Measurements from ENCODE around the gene PPP2R5D.

The PPP2R5D gene

DNA sequence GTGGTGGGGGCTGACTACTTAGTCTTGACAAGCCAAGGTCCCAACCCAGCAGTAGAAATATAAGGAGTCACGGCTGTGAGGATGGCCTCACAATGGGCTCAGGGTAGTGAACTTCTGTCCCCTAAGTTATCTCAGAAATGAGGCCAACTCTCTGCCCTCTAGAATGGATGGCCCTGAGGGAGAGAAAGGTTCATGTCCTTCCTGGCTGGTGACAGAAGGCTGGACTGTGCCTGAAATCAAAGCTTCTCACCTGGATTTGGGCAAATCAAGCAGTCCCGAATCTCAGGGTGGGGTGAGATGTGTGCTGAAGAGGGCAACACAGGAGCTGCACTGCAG is 49.8 kb downstream of the PPP2R5D start:
- in situ Hi-C loops (cut with MboI; ENCODE audit: low pct_unique_long_range_greater_than_20kb, low sequenced_read_pairs, unreplicated experiment), result no loop called here
- DNase-seq (ENCODE audit: low spot score), result no peak
- TF ChIP-seq, protein P1, sequence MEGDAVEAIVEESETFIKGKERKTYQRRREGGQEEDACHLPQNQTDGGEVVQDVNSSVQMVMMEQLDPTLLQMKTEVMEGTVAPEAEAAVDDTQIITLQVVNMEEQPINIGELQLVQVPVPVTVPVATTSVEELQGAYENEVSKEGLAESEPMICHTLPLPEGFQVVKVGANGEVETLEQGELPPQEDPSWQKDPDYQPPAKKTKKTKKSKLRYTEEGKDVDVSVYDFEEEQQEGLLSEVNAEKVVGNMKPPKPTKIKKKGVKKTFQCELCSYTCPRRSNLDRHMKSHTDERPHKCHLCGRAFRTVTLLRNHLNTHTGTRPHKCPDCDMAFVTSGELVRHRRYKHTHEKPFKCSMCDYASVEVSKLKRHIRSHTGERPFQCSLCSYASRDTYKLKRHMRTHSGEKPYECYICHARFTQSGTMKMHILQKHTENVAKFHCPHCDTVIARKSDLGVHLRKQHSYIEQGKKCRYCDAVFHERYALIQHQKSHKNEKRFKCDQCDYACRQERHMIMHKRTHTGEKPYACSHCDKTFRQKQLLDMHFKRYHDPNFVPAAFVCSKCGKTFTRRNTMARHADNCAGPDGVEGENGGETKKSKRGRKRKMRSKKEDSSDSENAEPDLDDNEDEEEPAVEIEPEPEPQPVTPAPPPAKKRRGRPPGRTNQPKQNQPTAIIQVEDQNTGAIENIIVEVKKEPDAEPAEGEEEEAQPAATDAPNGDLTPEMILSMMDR (IDR thresholded peaks at IDR 0.05; ENCODE audit: extremely low read depth, insufficient read depth, missing control alignments), result no peak

DNA sequence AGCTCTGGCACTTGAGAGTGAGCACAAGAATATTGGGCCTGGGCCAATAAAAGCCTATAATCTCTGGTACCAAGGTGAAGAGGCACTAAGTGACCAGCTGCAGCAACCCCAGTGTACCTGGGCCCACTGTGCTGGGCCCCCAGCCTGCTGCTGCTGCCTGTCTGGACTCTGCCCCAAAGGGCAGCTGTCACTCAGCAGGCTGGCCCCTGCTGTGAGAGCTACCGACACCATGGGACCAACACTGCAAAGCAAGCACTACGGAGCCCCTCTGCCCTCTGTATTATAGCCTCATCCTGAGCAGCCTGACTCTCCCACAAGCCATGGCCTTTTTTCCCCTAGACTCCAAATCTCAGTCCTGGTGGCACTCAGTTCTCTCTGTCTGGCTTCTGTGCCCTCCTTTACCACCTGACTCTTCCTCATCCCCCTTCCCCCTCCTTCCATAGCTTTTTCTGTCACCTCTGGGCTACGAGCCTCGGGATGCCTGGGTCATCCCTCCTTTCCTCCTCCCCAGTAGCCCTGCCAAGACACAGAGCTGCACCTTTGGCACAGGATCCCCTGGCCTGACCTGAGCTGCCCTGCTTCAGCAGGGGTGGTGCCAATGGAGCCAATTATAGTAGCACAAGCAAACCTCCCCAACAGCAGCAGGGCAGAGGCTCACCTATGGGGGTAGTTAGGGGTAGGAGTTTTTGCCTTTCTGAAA is 51.3 kb downstream of the PPP2R5D start:
- in situ Hi-C loops (cut with MboI; ENCODE audit: low pct_unique_long_range_greater_than_20kb, low sequenced_read_pairs, unreplicated experiment), result no loop called here
- DNase-seq (ENCODE audit: low spot score), result no peak
- TF ChIP-seq, protein P1 (IDR thresholded peaks at IDR 0.05; ENCODE audit: extremely low read depth, insufficient read depth, missing control alignments), result no peak

DNA sequence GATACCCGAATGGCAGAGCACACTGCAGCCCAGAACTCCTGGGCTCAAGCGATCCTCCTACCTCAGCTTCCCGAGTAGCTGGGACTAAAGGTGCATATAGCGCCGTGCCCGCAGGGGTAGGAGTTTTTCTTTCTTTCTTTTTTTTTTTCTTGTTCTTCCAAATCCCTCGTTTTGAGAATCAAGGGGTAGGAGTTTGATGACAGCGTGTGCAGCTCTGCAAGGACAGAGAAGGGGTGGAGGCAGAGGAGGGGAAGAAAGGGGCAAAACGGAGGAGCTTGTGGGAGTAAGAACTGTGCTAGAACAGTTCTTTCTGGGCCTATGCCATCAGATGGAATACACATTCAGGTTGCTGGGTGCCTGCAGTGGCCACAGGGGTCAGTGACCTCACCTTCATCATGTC is 52.3 kb downstream of the PPP2R5D start:
- TF ChIP-seq, protein P1 (IDR thresholded peaks at IDR 0.05; ENCODE audit: extremely low read depth, insufficient read depth, missing control alignments), result no peak
- no peak for DNase-seq (ENCODE audit: low spot score)
- in situ Hi-C loops (cut with MboI; ENCODE audit: low pct_unique_long_range_greater_than_20kb, low sequenced_read_pairs, unreplicated experiment), result no loop called here

DNA sequence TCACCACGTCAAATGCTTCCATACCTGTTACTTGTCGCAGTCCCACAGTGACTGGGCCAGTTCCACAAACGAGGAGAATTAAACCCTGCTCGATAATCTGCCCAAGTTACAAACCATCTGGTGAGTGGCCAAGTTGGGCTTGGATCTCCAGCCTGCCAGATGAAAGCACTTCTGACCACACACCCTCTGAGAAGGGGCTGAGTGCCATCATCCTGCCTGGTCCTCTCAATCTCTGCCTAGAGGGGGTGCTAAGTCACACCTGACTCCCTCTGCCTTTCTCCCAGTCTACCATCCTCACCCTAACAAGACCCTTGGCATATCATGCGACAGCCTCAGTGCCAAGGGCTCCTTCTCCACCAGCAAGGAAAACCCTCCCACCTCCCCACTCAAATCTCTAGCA is 52.8 kb downstream of the PPP2R5D start:
- TF ChIP-seq, protein P1 (IDR thresholded peaks at IDR 0.05; ENCODE audit: extremely low read depth, insufficient read depth, missing control alignments), result no peak
- in situ Hi-C loops (cut with MboI; ENCODE audit: low pct_unique_long_range_greater_than_20kb, low sequenced_read_pairs, unreplicated experiment), result no loop called here
- DNase-seq (ENCODE audit: low spot score), result no peak

DNA sequence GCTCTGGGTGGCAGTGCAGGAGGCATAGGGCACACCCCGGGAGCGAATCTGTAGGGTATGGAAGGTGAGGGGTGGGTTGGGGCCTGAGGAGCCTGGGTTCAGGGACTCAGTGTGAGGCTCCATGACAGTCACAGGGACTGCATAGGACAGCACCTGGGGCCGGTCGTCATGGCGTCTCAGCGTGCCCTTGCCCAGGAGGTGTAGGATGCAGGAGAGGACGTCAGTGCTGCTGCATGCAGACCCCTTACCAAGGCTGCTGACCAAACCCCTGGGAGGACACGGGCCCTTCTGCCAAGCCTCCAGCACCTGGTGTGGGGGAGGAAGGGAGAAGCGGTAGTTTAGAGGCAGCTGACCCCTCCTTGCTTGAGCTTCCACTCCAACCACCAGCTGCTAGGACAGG is 53.3 kb downstream of the PPP2R5D start:
- no peak for DNase-seq (ENCODE audit: low spot score)
- in situ Hi-C loops (cut with MboI; ENCODE audit: low pct_unique_long_range_greater_than_20kb, low sequenced_read_pairs, unreplicated experiment), result no loop called here
- TF ChIP-seq, protein P1 (IDR thresholded peaks at IDR 0.05; ENCODE audit: extremely low read depth, insufficient read depth, missing control alignments), result no peak

DNA sequence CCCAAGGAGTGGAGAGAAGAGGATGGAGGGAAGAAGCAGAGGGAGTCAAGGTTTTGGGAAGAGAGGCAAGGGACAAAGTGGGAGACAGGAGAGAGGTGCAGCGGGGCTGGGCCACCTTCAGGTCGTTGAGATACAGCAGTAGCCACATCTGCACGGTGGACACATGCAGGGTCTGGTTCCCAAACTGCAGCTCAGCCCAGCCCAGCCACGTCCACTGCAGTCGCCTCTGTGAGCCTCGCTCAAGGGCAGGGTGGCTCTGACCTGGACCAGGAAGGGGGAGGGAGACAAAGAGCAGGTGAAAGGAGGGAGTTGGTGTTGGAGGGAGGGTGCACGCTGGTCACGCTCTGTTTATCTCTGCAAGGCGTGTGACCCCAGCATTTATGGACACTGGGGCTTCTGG is 54.4 kb downstream of the PPP2R5D start:
- DNase-seq (ENCODE audit: low spot score), result no peak
- in situ Hi-C loops (cut with MboI; ENCODE audit: low pct_unique_long_range_greater_than_20kb, low sequenced_read_pairs, unreplicated experiment), result no loop called here
- TF ChIP-seq, protein P1 (IDR thresholded peaks at IDR 0.05; ENCODE audit: extremely low read depth, insufficient read depth, missing control alignments), result no peak

Measured in GM13977 (cell line).